GM21825 (cell line): ENCODE results near the gene UNC79.

Source experiments
- ATAC-seq: cut with Tn5 transposase; IDR thresholded peaks from one replicate; pipeline ENCODE4 v1.9.1; 2021; ENCODE audit warnings: mild to moderate bottlenecking, moderate library complexity; ENCODE audit not compliant: unreplicated experiment

Gene UNC79

GRCh38 chr14:93705513-93706156, 274.9 kb downstream of the UNC79 start:
- no peak for ATAC-seq

GRCh38 chr14:93706360-93706955, 275.7 kb downstream of the UNC79 start:
- ATAC-seq, result no peak

- no peak for ATAC-seq
Observed at GRCh38 chr14:93707475-93707874, 276.7 kb downstream of the UNC79 start.

- no peak for ATAC-seq
Observed at GRCh38 chr14:93708311-93708734, 277.6 kb downstream of the UNC79 start.

- no peak for ATAC-seq
Observed at GRCh38 chr14:93708800-93709199, 278.1 kb downstream of the UNC79 start.

GRCh38 chr14:93709249-93709648, 278.5 kb downstream of the UNC79 start:
- no peak for ATAC-seq

- no peak for ATAC-seq
Observed at GRCh38 chr14:93712079-93712837, 281.5 kb downstream of the UNC79 start.

GRCh38 chr14:93712838-93713724, 282.3 kb downstream of the UNC79 start:
- ATAC-seq, result no peak

- ATAC-seq, result no peak
Observed at GRCh38 chr14:93713726-93714405, 283.1 kb downstream of the UNC79 start.

- ATAC-seq, result no peak
Observed at GRCh38 chr14:93714605-93715004, 283.9 kb downstream of the UNC79 start.

GRCh38 chr14:93715279-93715927, 284.7 kb downstream of the UNC79 start:
- ATAC-seq, result no peak

- ATAC-seq, result no peak
Observed at GRCh38 chr14:93716002-93716745, 285.4 kb downstream of the UNC79 start.

- ATAC-seq, result no peak
Observed at GRCh38 chr14:93716746-93717667, 286.3 kb downstream of the UNC79 start.

GRCh38 chr14:93717668-93718320, 287.1 kb downstream of the UNC79 start:
- ATAC-seq, result no peak

- ATAC-seq, result no peak
Observed at GRCh38 chr14:93719256-93719655, 288.5 kb downstream of the UNC79 start.

GRCh38 chr14:93720076-93720815, 289.5 kb downstream of the UNC79 start:
- no peak for ATAC-seq

GRCh38 chr14:93720981-93721483, 290.3 kb downstream of the UNC79 start:
- no peak for ATAC-seq
